HG02885 (cell line): ENCODE data around the gene GFY.

Experiments
- ATAC-seq: cut with Tn5 transposase; IDR thresholded peaks from one replicate; pipeline ENCODE4 v1.9.1; 2021; ENCODE audit warnings: mild to moderate bottlenecking; ENCODE audit not compliant: unreplicated experiment, poor library complexity

GFY gene

GRCh38 chr19:49407482-49408015 is 17.6 kb upstream of the GFY start:
- no peak for ATAC-seq

GRCh38 chr19:49408816-49409440 is 16.3 kb upstream of the GFY start:
- no peak for ATAC-seq

GRCh38 chr19:49409441-49410029 is 15.7 kb upstream of the GFY start:
- no peak for ATAC-seq

- no peak for ATAC-seq
These were observed 13.4 kb upstream of the GFY start for GRCh38 chr19:49411681-49412326.

- ATAC-seq = no peak
These were observed 11.8 kb upstream of the GFY start for GRCh38 chr19:49413348-49413747.

- ATAC-seq = no peak
These were observed 10.9 kb upstream of the GFY start for GRCh38 chr19:49414256-49414655.

GRCh38 chr19:49415102-49415809 is 9.9 kb upstream of the GFY start:
- no peak for ATAC-seq

- ATAC-seq = no peak
These were observed 9.4 kb upstream of the GFY start for GRCh38 chr19:49415810-49416200.

GRCh38 chr19:49417088-49417487 is 8.1 kb upstream of the GFY start:
- no peak for ATAC-seq

GRCh38 chr19:49418511-49418910 is 6.7 kb upstream of the GFY start:
- no peak for ATAC-seq

GRCh38 chr19:49419173-49419572 is 6.0 kb upstream of the GFY start:
- no peak for ATAC-seq

- no peak for ATAC-seq
These were observed 5.0 kb upstream of the GFY start for GRCh38 chr19:49420227-49420626.

GRCh38 chr19:49421039-49421877 is 3.9 kb upstream of the GFY start:
- no peak for ATAC-seq

GRCh38 chr19:49421878-49422202 is 3.3 kb upstream of the GFY start:
- ATAC-seq = no peak

- no peak for ATAC-seq
These were observed 2.6 kb upstream of the GFY start for GRCh38 chr19:49422407-49423070.

GRCh38 chr19:49423071-49423984 is 1.9 kb upstream of the GFY start, which contains the start of gene PTH2:
PTH2 (minus strand) TSS chr19:49423441; CDS start chr19:49423339, 102 bp downstream.
- no peak for ATAC-seq

GRCh38 chr19:49423985-49424303 is 1.2 kb upstream of the GFY start:
- no peak for ATAC-seq

GRCh38 chr19:49425922-49426592 is 869 bp downstream of the GFY start:
- ATAC-seq = no peak
